ENCODE results near the gene ANKRD40CL.

DNA sequence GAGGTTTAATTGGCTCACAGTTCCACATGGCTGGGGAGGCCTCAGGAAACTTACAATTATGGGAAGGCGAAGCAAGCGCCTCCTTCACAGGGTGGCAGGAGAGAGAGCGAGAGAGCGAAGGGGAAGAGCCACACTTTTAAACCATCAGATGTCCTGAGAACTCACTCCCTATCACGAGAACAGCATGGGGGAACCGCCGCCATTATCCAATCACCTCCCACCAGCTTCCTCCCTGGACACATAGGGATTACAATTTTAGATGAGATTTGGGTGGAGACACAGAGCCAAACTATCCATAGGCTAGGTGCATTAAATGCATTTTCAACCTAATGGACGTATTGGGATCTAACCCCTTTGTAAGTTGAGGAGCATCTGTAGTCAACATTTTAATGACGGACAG lies 54.7 kb downstream of the ANKRD40CL start:
- TF ChIP-seq, protein P1, sequence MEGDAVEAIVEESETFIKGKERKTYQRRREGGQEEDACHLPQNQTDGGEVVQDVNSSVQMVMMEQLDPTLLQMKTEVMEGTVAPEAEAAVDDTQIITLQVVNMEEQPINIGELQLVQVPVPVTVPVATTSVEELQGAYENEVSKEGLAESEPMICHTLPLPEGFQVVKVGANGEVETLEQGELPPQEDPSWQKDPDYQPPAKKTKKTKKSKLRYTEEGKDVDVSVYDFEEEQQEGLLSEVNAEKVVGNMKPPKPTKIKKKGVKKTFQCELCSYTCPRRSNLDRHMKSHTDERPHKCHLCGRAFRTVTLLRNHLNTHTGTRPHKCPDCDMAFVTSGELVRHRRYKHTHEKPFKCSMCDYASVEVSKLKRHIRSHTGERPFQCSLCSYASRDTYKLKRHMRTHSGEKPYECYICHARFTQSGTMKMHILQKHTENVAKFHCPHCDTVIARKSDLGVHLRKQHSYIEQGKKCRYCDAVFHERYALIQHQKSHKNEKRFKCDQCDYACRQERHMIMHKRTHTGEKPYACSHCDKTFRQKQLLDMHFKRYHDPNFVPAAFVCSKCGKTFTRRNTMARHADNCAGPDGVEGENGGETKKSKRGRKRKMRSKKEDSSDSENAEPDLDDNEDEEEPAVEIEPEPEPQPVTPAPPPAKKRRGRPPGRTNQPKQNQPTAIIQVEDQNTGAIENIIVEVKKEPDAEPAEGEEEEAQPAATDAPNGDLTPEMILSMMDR (IDR thresholded peaks at IDR 0.05): no peak
- TF ChIP-seq EP300 (IDR thresholded peaks at IDR 0.05): no peak

Data from tibial nerve (tissue), 4 donors.